ENCODE measurements around the gene KDM2A. TPM values are rescaled to one million over a fixed set of nuclear protein-coding genes. Genes with fewer than 3 reads are reported as not detected.

The KDM2A gene
- total RNA-seq, 3 donors from 2014 or later, result 47.0 to 64.1 (median 61.9) TPM

GRCh38 chr11:67237574-67237973 lies 118.5 kb downstream of the KDM2A start:
- no peak for TF ChIP-seq CTCF (IDR thresholded peaks at IDR 0.05)
- TF ChIP-seq POLR2A (IDR thresholded peaks at IDR 0.05), result no peak
- TF ChIP-seq POLR2AphosphoS5 (IDR thresholded peaks at IDR 0.05), result no peak
- Histone ChIP-seq H3K4me1 (peaks cover 0 to 14% of the 10 kb centered on the region in 2 donors), H3K36me3 (no peaks in the 10 kb centered on the region), H3K4me3 (no peak overlapping the region), H3K9me3 (no peaks in the 10 kb centered on the region), H3K27me3 (no peaks in the 10 kb centered on the region), H3K27ac (no peak overlapping the region)
- intact Hi-C loops (cut with DNase I; ENCODE audit: low total_unique reads), result no loop called here
- DNase-seq (ENCODE audit: low spot score in 2 of 2), result no peak

GRCh38 chr11:67238894-67239782 lies 120.1 kb downstream of the KDM2A start:
- Histone ChIP-seq H3K36me3 (no peaks in the 10 kb centered on the region), H3K4me3 (peak overlapping the region; percentile 7 to 78 (median 74)), H3K9me3 (no peaks in the 10 kb centered on the region), H3K4me1 (peaks cover 0 to 16% of the 10 kb centered on the region in 2 donors), H3K27me3 (no peaks in the 10 kb centered on the region), H3K27ac (peak overlapping the region; percentile 94 to 95)
- intact Hi-C loops (cut with DNase I; ENCODE audit: low total_unique reads), result no loop called here
- TF ChIP-seq CTCF (IDR thresholded peaks at IDR 0.05), result no peak
- no peak for TF ChIP-seq POLR2AphosphoS5 (IDR thresholded peaks at IDR 0.05)
- TF ChIP-seq POLR2A (IDR thresholded peaks at IDR 0.05), result no peak
- DNase-seq (ENCODE audit: low spot score in 2 of 2), result no peak

- peak; percentile 95 to 97 (median 95) for TF ChIP-seq POLR2AphosphoS5 (IDR thresholded peaks at IDR 0.05)
- TF ChIP-seq POLR2A (IDR thresholded peaks at IDR 0.05), result peak; percentile 84
- peak in 2 of 3 donors; percentile 22 to 30 for TF ChIP-seq CTCF (IDR thresholded peaks at IDR 0.05)
- Histone ChIP-seq H3K27ac (peak overlapping the region; percentile 94 to 95), H3K27me3 (no peaks in the 10 kb centered on the region), H3K9me3 (no peaks in the 10 kb centered on the region), H3K36me3 (no peaks in the 10 kb centered on the region), H3K4me1 (peaks cover 0 to 16% of the 10 kb centered on the region in 2 donors), H3K4me3 (peak overlapping the region; percentile 64 to 78 (median 74))
- intact Hi-C loops (cut with DNase I; ENCODE audit: low total_unique reads), result no loop called here
- peak; percentile 97 to 98 for DNase-seq (ENCODE audit: low spot score in 2 of 2)
Observed at GRCh38 chr11:67239783-67240575, 120.9 kb downstream of the KDM2A start.

GRCh38 chr11:67240576-67241389 lies 121.7 kb downstream of the KDM2A start:
- DNase-seq (ENCODE audit: low spot score in 2 of 2), result peak; percentile 73 to 76
- intact Hi-C loops (cut with DNase I; ENCODE audit: low total_unique reads), result no loop called here

More at GRCh38 chr11:67240576-67241389, 121.7 kb downstream of the KDM2A start:
- Histone ChIP-seq H3K36me3 (no peaks in the 10 kb centered on the region), H3K27ac (peak overlapping the region; percentile 94 to 95), H3K4me1 (peaks cover 0 to 16% of the 10 kb centered on the region in 2 donors), H3K27me3 (no peaks in the 10 kb centered on the region), H3K9me3 (no peaks in the 10 kb centered on the region), H3K4me3 (peak overlapping the region; percentile 64 to 78 (median 74))
- TF ChIP-seq CTCF (IDR thresholded peaks at IDR 0.05) (no peak), POLR2A (IDR thresholded peaks at IDR 0.05) (no peak), POLR2AphosphoS5 (IDR thresholded peaks at IDR 0.05) (peak in 1 of 3 donors; percentile 30)
